ENCODE measurements around the gene SPECC1. TPM values are rescaled to one million over a fixed set of nuclear protein-coding genes. Genes with fewer than 3 reads are reported as not detected.

The SPECC1 gene
- total and polyA plus RNA-seq, 2 donors (not counting 1 experiment from before 2014, with no cell fraction given), result 13.4 to 30.9 TPM

- Histone ChIP-seq H3K9ac (ENCODE audit: insufficient read depth, low read length) (no peak overlapping the region), H3K4me2 (ENCODE audit: extremely low read depth, insufficient read depth, low read length) (no peak overlapping the region), H4K20me1 (ENCODE audit: control insufficient read depth, extremely low read depth, insufficient read depth, low read length) (no peaks in the 10 kb centered on the region), H3K36me3 (ENCODE audit: control insufficient read depth, insufficient read depth, low read length) (no peaks in the 10 kb centered on the region), H3K79me2 (ENCODE audit: control insufficient read depth, insufficient read depth, low read length) (no peaks in the 10 kb centered on the region), H2AFZ (ENCODE audit: low read length) (no peak overlapping the region), H3K4me1 (ENCODE audit: control insufficient read depth, extremely low read depth, insufficient read depth, low read length) (no peaks in the 10 kb centered on the region), H3K9me3 (ENCODE audit: control insufficient read depth, insufficient read depth, low read depth, low read length) (no peaks in the 10 kb centered on the region), H3K27me3 (ENCODE audit: control insufficient read depth, insufficient read depth, low read length) (peaks cover 2% of the 10 kb centered on the region), H3K27ac (ENCODE audit: insufficient read depth, low read length) (no peak overlapping the region), H3K4me3 (replicated peaks in 1 of 4; ENCODE audit: control extremely low read depth in 1 of 4, insufficient read depth in 1 of 4, low read depth in 3 of 4, low read length in 4 of 4) (no peak overlapping the region)
- DNase-seq (ENCODE audit: low read depth in 2 of 2), result peak; percentile 30 to 65
- TF ChIP-seq EZH2 (IDR thresholded peaks at IDR 0.05; ENCODE audit: low read length, missing control alignments) (no peak), CTCF (conservative IDR thresholded peaks at IDR 0.05 in 1 of 2, IDR thresholded peaks at IDR 0.05 in 1 of 2; ENCODE audit: low read depth in 1 of 2, low read length in 2 of 2) (peak; percentile 59 to 70)
These were observed 107.6 kb downstream of the SPECC1 start for GRCh38 chr17:20116683-20117309.

DNA sequence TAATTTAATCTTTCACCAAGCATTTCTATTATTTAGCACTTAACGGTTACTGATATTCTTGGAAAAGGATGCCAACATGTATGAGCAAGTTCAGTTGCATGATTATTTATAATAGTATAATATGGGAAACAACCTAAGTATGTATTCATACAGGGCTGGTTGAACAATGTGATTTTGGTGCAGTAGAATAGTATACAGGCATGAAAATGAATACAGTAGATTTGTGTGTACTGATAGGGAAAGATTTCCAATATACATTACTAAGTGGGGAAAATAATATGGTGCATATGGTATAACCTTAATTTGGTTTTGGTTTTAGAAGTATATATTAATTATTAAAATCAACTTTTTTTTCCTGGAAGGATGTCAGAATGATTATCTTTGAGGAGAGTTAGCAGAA lies 109.1 kb downstream of the SPECC1 start:
- Histone ChIP-seq H3K9ac (ENCODE audit: insufficient read depth, low read length) (no peak overlapping the region), H3K79me2 (ENCODE audit: control insufficient read depth, insufficient read depth, low read length) (no peaks in the 10 kb centered on the region), H3K9me3 (ENCODE audit: control insufficient read depth, insufficient read depth, low read depth, low read length) (no peaks in the 10 kb centered on the region), H3K27ac (ENCODE audit: insufficient read depth, low read length) (no peak overlapping the region), H3K27me3 (ENCODE audit: control insufficient read depth, insufficient read depth, low read length) (no peaks in the 10 kb centered on the region), H2AFZ (ENCODE audit: low read length) (no peak overlapping the region), H3K4me3 (replicated peaks in 1 of 4; ENCODE audit: control extremely low read depth in 1 of 4, insufficient read depth in 1 of 4, low read depth in 3 of 4, low read length in 4 of 4) (no peak overlapping the region), H3K36me3 (ENCODE audit: control insufficient read depth, insufficient read depth, low read length) (no peaks in the 10 kb centered on the region), H4K20me1 (ENCODE audit: control insufficient read depth, extremely low read depth, insufficient read depth, low read length) (no peaks in the 10 kb centered on the region), H3K4me2 (ENCODE audit: extremely low read depth, insufficient read depth, low read length) (no peak overlapping the region), H3K4me1 (ENCODE audit: control insufficient read depth, extremely low read depth, insufficient read depth, low read length) (no peaks in the 10 kb centered on the region)
- TF ChIP-seq EZH2 (IDR thresholded peaks at IDR 0.05; ENCODE audit: low read length, missing control alignments) (no peak), CTCF (conservative IDR thresholded peaks at IDR 0.05 in 1 of 2, IDR thresholded peaks at IDR 0.05 in 1 of 2; ENCODE audit: low read depth in 1 of 2, low read length in 2 of 2) (no peak)
- no peak for DNase-seq (ENCODE audit: low read depth in 2 of 2)

- Histone ChIP-seq H3K27me3 (ENCODE audit: control insufficient read depth, insufficient read depth, low read length) (no peaks in the 10 kb centered on the region), H3K27ac (ENCODE audit: insufficient read depth, low read length) (no peak overlapping the region), H4K20me1 (ENCODE audit: control insufficient read depth, extremely low read depth, insufficient read depth, low read length) (no peaks in the 10 kb centered on the region), H3K36me3 (ENCODE audit: control insufficient read depth, insufficient read depth, low read length) (no peaks in the 10 kb centered on the region), H3K4me1 (ENCODE audit: control insufficient read depth, extremely low read depth, insufficient read depth, low read length) (no peaks in the 10 kb centered on the region), H3K9me3 (ENCODE audit: control insufficient read depth, insufficient read depth, low read depth, low read length) (no peaks in the 10 kb centered on the region), H3K79me2 (ENCODE audit: control insufficient read depth, insufficient read depth, low read length) (no peaks in the 10 kb centered on the region), H3K9ac (ENCODE audit: insufficient read depth, low read length) (no peak overlapping the region), H3K4me2 (ENCODE audit: extremely low read depth, insufficient read depth, low read length) (no peak overlapping the region), H3K4me3 (replicated peaks in 1 of 4; ENCODE audit: control extremely low read depth in 1 of 4, insufficient read depth in 1 of 4, low read depth in 3 of 4, low read length in 4 of 4) (no peak overlapping the region), H2AFZ (ENCODE audit: low read length) (no peak overlapping the region)
- DNase-seq (ENCODE audit: low read depth in 2 of 2), result no peak
- TF ChIP-seq EZH2 (IDR thresholded peaks at IDR 0.05; ENCODE audit: low read length, missing control alignments) (no peak), CTCF (conservative IDR thresholded peaks at IDR 0.05 in 1 of 2, IDR thresholded peaks at IDR 0.05 in 1 of 2; ENCODE audit: low read depth in 1 of 2, low read length in 2 of 2) (no peak)
These were observed 111.7 kb downstream of the SPECC1 start for GRCh38 chr17:20120836-20121235.

Measured in fibroblast of lung (primary cell).